Measurements from ENCODE around the gene UBE2D2. TPM values are rescaled to one million over a fixed set of nuclear protein-coding genes. Genes with fewer than 3 reads are reported as not detected.
"Not testable (repeated sequence)": the region's sequence is repeated elsewhere in the genome, so short reads cannot be mapped to it uniquely, and the experiment has no call there.

UBE2D2 gene
- total RNA-seq, result 56.0 and 58.7 TPM in 2 replicates

DNA sequence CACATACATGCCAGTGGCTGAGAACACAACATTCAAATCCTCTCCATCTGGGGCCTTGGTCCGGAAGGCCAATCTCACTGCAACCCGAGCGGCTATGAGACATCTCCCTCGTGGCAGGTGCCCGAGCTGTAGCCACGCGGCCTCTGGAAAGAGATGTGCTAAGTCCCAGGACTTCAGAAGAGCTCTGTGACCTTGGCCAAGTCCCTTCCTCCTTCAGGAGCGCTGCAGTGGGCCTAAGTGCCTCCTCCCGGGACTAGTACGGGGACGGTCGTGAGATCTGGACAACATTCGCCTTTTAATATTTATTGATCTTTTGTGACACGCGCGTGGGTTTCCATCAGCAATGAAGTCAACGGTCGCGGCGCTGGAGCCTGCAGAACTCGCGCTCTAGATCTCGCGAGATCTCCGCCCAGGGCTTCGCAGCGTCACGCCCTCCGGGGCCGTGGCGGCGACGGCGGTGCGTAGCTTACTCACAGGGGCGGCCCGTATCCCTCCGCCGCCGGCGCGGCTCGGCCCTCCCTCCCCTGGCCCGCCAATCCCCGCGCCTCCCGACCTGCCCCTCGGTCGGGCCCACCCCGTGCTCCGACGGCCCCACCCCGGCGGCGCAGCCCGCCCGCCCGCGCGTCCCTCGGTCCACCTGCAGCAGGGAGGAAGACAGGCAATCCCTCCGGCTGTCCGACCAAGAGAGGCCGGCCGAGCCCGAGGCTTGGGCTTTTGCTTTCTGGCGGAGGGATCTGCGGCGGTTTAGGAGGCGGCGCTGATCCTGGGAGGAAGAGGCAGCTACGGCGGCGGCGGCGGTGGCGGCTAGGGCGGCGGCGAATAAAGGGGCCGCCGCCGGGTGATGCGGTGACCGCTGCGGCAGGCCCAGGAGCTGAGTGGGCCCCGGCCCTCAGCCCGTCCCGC, at the start of gene UBE2D2:
UBE2D2 (plus strand) TSS at position 588 of the 903 bp plus-strand sequence. CDS start 453 bp downstream, outside the sequence.
- DNase-seq (ENCODE audit: low read depth in 2 of 2), result peak; percentile 99 to 100

DNA sequence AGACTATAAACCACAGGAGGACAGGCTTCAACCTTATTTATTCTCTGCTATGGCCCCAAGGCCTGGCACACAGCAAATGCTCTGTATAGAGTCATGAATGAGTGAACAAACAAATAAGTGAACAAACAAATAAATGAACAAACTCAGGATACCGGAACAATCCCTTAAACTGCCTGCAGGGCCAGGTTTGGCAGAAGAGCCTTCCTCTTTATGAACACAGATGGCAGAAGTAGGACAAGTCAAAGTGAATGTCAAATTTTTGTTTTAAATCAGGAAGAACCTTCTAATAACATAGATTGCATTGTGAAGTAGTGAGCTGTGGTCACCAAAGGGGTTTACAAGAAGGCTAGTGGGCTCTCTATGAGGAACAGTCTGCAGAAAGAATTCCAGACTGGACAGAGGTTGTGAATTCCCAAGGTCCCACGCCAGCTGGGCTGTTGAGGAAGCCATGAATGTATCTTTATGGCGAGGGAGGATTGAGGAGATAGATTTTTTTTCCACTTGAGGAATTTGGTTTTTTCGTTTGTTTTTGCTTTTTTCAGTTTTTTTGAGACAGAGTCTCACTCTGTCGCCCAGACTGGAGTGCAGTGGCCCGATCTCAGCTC, 48.3 kb upstream of the UBE2D2 start:
- peak in 1 of 2 donors; percentile 15 for DNase-seq (ENCODE audit: low read depth in 2 of 2)

DNA sequence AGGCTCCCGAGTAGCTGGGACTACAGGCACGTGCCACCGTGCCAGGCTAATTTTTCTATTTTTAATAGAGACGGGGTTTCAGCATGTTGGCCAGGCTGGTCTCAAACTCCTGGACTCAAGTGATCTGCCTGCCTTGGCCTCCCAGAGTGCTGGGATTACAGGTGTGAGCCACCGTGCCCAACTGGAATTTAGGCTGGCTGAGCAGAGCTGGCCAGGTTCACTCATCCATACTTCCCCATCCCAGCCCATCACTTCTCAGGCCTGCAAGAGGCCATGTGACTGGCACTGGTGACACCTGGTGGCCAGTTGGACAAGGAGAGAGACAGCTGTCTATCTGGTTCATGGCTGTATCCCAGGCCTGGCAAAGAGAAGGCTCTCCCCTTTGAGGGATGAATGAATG, 47.7 kb upstream of the UBE2D2 start:
- peak; percentile 85 to 92 for DNase-seq (ENCODE audit: low read depth in 2 of 2)

DNA sequence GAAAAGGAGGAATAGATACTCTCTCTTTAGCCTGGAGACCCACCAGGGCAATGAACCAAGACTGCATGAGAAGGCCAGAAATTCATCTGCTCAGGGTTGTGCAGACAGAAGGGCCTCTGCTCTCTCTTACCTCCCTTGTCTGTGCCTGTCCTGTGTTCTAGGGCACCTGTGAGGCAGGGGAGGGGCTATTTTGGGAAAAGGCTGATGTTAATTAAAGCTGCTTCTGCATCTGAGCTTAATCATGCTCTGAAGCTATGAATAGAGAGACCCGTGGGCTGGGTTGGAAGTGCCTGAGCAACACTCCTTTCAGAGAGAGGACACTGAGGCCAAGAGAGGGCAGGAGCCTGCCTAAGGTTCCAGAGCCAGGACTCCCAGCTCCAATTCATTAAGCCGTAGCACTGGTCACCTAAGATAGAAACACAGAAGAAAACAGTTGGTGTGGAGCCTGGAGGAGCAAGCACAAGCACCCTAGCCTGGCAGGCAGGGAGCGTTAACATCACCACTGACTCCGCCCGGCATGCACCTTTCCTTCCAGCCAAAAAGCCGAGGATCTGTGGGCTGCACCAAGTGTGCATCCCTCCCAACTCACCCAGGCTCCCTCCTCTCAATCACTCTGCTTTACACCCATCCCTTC, 47.2 kb upstream of the UBE2D2 start:
- DNase-seq (ENCODE audit: low read depth in 2 of 2), result no peak

GRCh38 chr5:139514486-139514856, 46.7 kb upstream of the UBE2D2 start:
- DNase-seq (ENCODE audit: low read depth in 2 of 2), result no peak

DNA sequence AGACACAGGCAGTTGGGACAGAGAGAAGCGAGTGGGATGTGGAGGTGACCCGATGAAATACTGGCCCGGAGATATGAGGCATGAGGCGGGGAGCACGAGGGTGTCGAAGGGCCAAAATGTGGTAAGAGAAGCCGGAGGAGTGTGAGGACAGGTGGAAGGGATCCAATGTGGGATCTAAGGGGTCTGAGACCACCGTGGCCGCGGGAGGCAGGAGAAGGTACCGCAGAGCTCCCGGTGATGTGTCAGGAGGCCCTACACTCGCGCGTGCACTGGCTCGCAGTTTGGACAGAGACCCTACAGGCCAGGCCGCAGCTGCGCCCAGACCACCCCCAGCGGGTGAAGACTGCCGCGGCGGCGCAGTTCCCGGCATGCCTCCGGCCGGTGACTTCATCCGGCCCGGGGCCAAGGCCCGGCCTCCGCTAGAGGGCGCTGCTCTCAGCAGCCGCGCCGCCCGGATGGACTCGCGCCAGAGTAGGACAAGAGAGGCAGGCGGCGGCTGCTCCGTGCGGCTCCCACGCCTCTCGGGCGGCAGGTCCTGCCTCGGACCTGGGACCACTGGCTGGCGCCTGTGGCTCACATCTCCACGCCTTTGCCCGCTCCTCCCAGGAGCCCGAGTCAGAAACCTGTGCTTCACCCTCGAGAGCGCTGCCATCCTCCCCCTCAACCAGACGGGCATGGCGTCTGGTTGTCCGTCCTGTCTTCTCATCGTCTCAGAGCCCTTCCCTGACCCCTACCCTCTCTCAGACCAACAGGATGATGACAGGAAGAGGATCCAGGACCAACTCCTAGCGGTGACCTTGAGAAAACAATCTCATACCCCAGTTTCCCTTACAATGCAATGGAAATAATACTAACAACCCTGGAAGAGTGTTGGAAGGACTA, 43.2 kb upstream of the UBE2D2 start:
- DNase-seq (ENCODE audit: low read depth in 2 of 2), result peak; percentile 87 to 92

- DNase-seq (ENCODE audit: low read depth in 2 of 2), result no peak
Observed at GRCh38 chr5:139523635-139524445, 37.3 kb upstream of the UBE2D2 start.

- DNase-seq (ENCODE audit: low read depth in 2 of 2), result no peak
Observed at GRCh38 chr5:139524446-139524845, 36.7 kb upstream of the UBE2D2 start.

GRCh38 chr5:139524940-139525585, 36.1 kb upstream of the UBE2D2 start:
- no peak for DNase-seq (ENCODE audit: low read depth in 2 of 2)

GRCh38 chr5:139525586-139526308, 35.4 kb upstream of the UBE2D2 start:
- DNase-seq (ENCODE audit: low read depth in 2 of 2), result not testable (repeated sequence)

DNA sequence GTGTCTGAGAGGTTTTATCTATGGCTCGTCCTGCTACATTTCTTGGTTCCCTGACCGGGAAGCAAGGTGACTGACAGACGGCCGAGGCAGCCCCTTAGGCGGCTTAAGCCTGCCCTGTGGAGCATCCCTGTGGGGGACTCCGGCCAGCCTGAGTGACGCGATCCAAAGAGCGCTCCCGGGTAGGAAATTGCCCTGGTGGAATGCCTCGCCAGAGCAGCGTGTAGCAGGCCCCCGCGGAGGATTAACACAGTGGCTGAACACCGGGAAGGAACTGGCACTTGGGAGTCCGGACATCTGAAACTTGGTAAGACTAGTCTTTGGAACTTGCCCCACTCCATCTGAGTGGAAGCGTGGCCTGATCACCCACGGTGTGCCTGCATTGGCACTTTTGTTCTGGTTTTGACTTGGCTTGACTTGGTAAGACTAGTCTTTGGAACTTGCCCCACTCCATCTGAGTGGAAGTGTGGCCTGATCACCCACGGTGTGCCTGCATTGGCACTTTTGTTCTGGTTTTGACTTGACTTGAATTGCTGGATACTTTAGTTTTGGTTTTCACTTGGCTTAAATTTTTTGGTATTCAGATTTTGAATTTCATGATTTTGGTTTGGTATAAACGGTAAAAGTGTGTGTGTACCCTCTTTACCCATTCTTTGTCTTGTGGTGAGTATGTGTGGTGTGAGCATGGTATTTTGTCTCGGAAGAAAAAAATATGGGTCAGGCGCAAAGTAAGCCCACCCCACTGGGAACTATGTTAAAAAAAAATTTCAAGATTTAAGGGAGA, 34.6 kb upstream of the UBE2D2 start:
- DNase-seq (ENCODE audit: low read depth in 2 of 2), result not testable (repeated sequence)

- not testable (repeated sequence) for DNase-seq (ENCODE audit: low read depth in 2 of 2)
Observed at GRCh38 chr5:139527090-139527470, 34.1 kb upstream of the UBE2D2 start.

- not testable (repeated sequence) for DNase-seq (ENCODE audit: low read depth in 2 of 2)
Observed at GRCh38 chr5:139527896-139528467, 33.2 kb upstream of the UBE2D2 start.

DNA sequence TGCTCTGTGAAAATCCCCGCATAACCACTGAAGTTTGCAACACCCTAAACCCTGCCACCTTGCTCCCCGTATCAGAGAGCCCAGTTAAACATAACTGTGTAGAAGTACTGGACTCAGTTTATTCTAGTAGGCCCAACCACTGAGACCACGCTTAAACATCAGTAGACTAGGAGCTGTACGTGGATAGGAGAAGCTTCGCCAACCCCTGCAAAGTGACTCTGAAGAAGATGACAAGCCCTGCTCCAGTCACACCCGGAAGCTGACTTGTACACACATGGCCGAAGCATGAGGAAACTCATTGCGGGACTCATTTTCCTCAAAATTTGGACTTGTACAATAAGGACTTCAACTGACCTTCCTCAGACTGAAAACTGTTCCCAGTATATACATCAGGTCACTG, 32.4 kb upstream of the UBE2D2 start:
- DNase-seq (ENCODE audit: low read depth in 2 of 2), result not testable (repeated sequence)

DNA sequence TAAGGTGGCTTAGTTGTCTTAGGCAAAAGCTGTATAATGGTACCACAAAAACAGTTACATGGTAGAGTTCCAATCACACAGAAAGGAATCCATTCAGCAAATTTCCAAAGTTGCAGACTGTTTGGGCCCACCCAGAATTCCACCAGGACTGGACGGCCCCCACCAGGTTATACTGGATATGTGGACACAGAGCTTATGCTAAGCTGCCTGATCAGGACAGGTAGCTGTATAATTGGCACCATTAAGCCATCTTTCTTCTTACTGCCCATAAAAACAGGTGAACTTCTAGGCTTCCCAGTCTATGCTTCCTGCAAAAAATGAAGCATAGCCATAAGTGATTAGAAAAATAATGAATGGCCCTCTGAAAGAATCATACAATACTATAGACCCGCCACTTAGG, 31.1 kb upstream of the UBE2D2 start:
- not testable (repeated sequence) for DNase-seq (ENCODE audit: low read depth in 2 of 2)

GRCh38 chr5:139531772-139532169, 29.4 kb upstream of the UBE2D2 start:
- no peak for DNase-seq (ENCODE audit: low read depth in 2 of 2)

- DNase-seq (ENCODE audit: low read depth in 2 of 2), result peak; percentile 66 to 77
Observed at GRCh38 chr5:139543423-139543991, 17.6 kb upstream of the UBE2D2 start.

DNA sequence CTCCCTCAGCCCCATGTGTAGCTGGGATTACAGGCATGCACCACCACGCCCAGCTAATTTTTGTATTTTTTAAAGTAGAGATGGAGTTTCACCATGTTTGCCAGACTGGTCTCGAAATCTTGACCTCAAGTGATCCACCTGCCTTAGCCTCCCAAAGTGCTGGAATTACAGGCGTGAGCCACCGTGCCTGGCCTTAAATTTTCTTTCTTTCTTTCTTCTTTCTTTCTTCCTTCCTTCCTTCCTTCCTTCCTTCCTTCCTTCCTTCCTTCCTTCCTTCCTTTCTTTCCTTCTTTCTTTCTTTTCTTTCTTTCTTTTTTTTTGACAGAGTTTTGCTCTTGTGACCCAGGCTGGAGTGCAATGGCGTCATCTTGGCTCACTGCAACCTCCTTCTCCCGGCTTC, 14.5 kb upstream of the UBE2D2 start:
- DNase-seq (ENCODE audit: low read depth in 2 of 2), result not testable (repeated sequence)
